ENCODE results near the gene MYO1D. TPM values are rescaled to one million over a fixed set of nuclear protein-coding genes. Genes with fewer than 3 reads are reported as not detected.
"Not testable (repeated sequence)": the region's sequence is repeated elsewhere in the genome, so short reads cannot be mapped to it uniquely, and the experiment has no call there.

Gene MYO1D
- total RNA-seq, 1 donor from 2014 or later: 28.3 TPM

DNA sequence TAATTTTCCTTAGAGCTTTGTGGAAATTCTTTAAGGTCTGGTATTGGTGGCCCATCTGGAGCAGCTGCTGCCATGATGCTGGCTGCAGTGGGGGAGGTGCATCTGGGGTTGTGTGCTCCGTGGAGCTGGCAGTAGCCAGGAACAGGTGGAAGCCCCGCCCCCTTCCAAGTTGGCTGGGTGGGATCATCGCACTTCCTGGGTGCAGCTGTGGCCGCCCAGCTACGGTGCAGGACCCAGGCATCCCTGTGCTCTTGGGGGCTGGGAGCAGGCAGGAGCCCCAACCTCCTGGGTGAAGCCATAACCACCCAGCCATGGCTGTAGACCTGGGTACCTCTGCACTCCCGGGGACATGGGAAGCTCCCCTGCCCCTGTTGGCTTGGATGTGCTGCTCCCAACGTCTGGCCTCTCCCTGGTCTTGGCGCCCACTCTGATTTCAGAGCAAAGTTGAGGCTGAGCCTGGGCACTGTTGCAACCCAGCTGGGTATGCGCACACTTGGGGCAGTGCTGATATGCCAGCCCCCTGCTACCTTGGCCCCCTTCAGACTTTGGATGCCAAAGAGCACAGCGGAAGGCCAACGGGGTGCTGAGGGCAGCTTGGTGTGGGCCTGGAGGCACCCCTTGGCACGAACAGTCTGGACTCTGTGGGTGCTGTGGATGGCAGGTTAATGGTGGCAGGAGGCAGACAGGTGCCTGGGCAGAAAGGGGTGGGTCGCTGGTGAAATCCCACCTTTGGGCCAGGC, 145.2 kb downstream of the MYO1D start:
- DNase-seq (ENCODE audit: low read depth): no peak

DNA sequence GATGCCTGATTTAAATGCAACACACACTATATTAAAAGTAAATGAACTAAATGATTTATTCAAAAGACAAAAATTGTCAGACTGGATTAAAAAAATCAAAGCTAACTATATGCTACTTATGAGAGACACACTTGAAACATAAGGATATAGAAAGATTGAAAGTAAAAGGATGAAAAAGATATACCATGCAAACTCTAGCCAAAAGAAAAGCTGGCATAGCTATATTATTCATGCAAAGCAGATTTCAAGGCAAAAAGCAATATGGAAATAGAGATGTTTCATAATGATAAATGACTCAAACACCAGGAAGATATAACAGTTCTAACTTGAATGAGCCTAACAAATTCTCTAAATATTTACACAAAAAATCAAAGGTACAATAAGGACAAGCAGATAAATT, 149.2 kb downstream of the MYO1D start:
- no peak for DNase-seq (ENCODE audit: low read depth)

DNA sequence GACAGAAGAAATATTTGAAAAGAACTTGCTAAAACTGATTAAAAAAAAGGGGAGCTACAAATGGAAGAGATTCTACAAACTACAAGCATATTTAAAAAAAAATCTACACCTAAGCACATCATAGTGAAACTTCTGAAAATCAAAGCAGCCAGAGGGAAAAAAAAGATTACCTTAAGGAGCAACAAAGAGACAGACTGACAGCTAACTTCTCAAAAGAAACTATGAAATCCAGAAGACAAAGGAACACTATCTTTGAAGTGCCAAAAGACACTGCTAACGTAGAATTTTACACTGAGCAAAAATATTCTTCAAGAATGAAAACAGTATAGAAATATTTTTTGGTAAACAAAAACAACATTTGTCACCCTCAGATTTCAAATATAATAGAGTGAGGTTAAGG, 151.2 kb downstream of the MYO1D start:
- no peak for DNase-seq (ENCODE audit: low read depth)

DNA sequence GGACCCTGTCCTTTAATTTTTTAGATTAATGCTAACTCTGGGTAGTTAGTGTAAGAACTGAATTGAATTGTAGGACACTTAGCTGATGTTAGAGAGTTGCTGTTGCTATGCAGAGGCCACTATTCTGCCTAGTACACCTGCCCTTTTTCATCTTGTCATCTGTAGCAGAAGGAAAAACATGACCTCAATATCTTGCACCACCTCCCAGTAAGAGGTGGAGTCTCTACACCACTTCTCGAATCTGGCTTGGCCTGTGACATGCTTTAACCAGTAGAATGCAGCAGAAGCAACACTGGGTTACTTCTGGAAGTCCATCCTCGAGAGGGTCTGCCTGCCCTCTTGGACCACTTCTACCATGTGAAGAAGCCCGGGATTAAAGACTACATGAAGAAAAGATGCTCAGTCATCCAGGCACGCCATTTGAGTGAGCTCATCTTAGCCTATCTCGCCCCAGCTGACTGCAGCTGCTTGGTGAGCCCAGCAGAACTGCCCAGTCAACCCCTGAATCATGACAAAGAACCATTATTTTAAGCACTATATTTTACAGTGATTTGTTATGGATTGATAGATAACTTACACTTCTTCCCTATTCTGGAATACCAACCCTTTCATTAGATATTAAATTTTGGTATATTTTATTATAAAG, 153.5 kb downstream of the MYO1D start:
- DNase-seq (ENCODE audit: low read depth): no peak

DNA sequence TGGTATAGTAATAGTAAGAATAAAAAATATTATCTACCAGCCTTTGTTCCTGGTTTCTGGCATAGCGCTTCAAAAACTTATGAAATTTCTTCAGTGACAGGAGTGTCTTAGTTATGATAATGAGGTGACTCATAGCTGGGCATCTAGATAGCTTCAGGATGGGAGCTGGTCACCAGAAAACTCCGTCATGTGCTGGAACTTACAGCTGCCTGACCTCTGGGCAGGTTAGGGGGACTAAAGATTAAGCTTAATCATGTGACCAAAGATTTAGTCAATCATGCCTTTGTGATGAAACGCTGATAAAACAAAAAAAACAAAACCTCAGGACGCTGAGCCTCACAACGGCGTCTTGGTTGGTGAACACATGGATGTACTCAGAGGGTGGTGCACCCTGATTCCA, 154.2 kb downstream of the MYO1D start:
- no peak for DNase-seq (ENCODE audit: low read depth)

DNA sequence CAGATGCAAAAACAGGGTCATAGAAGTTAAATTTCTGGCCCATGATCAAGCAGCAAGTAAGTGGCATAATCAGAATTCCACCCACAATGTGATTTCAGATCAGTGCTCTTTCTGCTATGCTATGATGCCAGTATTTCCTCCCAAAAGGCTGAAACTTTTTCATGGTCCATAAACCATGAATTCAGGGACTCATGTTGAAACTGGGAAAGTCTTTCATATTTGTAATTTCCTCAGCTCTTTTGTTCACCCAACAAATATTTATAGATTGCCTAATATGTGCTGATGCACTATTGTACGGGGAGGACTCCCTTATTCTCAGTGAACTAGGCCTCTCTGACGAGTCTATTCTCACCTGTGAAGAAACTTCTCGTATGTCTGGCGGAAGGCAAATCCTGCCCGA, 156.3 kb downstream of the MYO1D start:
- peak; percentile 83 for DNase-seq (ENCODE audit: low read depth)

DNA sequence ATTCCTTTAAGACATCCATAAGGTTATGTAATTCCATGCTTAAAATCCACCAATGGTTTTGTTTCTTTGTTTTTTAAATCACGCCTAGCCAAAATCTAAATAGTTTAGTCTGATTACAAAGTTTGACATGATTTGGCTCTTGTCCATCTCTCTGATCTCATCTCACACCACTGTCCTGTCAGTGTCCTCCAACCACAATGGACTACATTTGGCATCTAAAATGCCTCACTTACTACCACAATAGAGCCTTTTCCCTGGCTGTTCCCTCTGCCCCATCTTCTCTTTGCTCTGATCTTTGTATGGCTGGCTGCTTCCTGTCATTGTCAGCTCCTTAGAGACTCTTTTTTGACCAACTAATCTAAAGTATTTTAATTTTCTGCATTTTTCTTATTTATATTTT, 157.2 kb downstream of the MYO1D start:
- DNase-seq (ENCODE audit: low read depth): no peak

DNA sequence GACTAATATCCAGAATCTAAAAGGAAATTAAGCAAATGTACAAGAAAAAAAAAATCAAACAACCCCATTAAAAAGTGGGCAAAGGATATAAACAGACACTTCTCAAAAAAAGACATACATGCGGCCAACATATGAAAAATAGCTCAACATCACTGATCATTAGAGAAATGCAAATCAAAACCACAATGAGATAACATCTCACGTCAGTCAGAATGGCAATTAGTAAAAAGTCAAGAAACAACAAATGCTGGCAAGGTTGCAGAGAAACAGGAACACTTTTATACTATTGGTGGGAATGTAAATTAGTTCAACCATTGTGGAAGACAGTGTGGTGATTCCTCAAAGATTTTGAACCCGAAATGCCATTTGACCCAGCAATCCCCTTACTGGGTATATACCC, 162.0 kb downstream of the MYO1D start:
- not testable (repeated sequence) for DNase-seq (ENCODE audit: low read depth)

DNA sequence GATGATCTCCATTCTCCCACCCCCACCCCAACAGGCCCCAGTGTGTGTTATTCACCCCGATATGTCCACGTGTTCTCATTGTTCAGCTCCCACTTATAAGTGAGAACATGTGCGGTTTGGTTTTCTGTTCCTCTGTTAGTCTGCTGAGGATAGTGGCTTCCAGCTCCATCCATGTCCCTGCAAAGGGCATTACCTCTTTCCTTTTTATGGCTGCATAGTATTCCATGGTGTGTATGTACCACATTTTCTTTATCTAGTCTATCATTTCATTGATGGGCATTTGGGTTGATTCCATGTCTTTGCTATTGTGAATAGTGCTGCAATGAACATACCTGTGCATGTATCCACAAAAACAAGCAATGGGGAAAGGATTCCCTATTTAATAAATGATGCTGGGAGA, 162.7 kb downstream of the MYO1D start:
- DNase-seq (ENCODE audit: low read depth): not testable (repeated sequence)

DNA sequence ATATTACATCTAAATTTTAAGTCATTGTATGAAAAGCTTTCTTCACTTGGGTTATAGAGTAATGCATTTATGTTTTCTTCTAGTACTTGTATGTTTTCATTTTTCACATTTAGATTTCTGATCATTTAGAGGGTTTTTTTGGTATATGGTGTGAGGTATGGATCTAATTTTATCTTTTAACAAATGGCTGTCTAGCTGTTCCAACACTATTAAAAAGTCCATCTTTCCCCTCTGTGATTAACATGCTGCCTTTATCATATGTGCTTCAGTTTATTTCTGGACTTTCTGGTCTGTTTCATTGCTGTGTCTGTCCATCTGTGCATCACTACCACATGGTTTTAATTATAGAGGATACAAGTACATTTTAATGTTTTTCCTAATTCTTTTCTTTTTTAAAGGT, 163.8 kb downstream of the MYO1D start:
- DNase-seq (ENCODE audit: low read depth): no peak

DNA sequence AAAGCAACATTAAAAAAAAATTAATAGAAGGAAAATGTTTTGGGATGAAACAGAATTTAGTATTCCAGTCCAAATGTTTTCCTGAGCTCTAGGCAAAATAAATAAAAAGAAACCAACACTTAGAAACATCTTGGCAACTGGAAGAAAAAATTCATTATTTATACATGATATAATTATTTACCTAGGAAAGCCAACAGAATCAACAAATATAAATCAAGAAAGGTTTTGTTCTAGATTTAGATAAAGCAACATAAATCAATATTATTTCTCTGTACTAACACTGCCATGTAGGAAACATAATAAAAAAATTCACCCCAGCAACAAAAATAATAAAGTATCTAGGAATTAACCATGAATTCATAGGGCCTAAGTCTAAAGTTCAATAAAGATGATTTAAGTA, 167.4 kb downstream of the MYO1D start:
- no peak for DNase-seq (ENCODE audit: low read depth)

DNA sequence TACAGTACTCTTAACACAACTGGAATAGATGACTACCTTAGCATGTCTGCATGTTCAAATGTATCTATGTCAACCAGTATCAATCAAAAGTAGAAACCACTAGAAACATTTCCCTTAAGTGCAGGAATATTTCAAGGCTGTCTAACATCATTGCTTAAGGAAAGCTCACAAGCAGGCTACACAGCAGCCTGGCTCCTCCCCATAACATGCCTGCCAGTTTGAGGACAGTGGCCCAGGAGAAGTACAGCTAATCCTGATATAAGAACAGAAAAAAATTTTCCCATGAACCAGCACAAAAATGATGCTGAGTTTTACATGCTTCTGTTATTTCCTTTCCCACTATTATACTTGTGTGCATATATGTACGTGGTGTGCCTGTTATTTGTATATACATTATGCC, 175.1 kb downstream of the MYO1D start:
- no peak for DNase-seq (ENCODE audit: low read depth)

DNA sequence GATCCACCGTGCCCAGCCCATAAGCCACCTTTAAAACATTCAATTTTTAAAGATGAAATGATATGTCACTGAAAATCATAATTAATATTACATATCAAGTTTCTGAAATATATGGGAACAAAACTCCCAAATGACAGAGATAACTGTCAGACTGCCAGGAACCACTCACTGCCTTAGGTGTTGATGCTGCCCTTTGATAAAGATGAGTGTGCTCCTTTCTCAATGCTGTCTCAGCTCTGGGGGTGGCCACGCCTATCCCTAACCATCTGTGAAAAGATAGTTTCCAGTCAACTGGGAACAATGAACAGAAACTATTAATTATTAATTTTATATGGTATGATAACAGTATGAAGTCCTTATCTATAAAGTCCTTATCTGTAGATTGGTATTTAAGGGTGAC, 177.7 kb downstream of the MYO1D start:
- DNase-seq (ENCODE audit: low read depth): no peak

DNA sequence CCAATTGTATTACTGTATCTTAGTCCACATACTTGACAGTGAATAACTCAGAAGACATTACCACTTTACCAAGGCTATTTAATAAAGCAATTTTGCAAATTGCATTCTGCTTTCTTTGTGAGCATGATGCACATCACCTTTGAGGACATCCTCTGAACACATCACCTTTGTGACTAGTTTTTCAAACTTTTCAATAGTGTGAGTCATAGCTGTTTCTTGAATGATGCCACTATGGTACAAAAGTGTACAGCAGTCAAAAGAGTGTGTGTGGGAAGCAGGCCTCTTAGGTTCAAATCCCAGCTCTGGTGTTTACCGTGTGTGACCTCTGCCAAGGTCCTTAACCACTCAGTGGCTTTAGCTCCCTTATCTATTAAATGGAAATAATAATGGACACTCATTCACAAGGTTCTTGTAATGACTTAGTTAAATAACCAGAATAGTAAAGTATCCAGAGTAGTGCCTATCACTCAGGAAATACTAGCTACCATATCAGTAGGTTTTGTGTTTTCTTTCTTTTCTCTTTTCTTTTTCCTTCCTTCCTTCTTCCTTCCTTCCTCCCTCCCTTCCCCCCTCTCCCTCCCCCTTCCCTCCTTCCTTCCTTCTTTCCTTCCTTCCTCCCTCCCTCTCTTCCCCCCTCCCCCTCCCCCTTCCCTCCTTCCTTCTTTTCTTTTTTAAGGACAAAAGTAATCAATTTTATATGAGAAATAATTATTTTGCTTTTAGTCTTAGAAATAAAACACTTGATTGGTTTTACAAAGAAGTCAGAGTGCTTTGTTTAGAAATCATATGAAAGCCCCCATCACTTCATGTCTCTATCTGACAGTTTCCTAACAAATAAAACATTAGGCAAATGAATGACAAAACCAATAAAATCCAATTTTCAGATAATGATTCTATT, 178.9 kb downstream of the MYO1D start:
- peak; percentile 16 for DNase-seq (ENCODE audit: low read depth)

DNA sequence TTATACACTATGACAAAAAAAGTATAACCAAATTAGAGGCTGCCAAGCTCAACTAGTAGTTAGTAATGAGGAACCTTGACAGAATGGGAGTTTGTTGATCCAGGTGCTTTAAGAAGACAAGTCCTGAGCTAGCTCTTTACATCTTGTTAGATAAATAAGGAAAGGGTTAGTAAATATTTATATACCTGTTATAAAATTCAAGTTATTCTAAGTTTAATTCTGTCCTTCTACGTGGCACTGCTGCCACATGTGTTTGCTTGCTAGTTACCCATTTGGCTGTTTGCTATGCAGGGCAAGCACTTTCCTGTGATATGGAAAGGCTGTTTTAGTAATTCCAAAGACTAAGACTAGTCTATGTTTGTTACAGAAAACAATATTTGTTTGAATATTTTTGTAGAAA, 180.5 kb downstream of the MYO1D start:
- no peak for DNase-seq (ENCODE audit: low read depth)

DNA sequence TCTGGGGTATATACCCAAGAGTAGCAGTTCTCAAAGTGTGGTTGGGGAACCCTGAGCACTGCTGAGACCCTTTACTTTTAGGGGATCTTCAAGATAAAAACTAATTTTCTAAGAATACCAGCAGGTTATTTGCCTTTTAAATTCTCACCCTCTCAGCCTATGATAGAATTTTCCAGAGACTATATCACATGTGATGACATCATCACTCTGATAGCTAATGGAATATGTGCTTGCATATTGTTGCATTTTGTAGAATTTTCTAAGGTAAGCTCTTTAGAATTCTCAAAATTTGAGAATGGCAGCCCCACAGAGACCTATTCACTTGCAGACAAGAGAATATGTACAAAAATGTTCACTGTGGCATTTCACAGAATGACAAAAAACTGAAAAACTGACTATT, 181.1 kb downstream of the MYO1D start:
- DNase-seq (ENCODE audit: low read depth): no peak

DNA sequence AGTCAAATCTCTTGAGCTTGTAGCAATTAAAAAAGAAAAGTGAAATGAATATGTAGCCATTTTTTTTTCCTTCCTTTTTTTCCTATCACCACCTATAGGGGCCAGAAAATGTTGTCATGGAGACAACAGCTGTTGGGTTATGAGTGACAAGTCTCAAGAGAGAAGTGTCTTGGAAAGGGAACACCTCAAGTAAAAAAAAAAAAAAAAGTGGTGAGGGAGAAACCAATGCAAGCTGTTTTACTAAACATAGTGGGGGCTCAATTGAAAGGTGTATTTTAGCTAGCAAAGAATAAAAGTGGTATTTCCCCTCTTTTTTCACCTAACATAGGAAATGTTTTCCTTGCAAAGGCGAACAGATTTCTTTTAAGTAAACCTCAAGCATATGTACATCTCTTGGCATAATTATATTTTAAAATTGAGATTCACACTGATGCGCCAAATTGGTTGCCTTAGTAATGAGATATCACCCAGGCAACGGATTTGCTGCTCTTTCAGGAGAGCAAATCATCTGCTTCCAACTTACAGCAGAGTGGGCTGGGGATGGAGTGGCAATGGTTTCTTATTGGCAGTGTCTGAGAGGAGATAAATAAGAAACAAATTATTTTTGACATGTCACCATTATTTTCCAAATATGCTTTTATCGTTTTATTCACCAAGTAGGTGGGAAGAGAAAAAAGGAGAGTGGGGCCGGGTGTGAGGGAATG, 183.6 kb downstream of the MYO1D start:
- no peak for DNase-seq (ENCODE audit: low read depth)

DNA sequence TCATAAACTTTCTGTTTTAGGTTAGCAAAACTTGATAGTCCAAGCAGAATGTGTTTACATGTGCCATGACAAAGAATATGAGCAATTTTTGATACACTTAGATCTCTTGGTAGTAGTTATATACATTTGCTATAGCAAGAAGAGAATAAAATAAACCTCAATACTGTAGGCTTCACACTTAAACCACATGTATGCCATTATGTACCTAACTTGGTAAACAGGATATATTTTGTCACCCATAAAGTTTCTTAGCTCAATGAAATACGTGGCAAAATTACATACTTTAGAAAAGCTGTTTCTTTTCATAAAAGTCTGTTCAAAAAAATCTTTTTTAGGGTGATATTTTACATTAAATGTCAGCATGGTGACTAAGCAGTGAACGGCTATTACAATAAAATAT, 184.7 kb downstream of the MYO1D start:
- DNase-seq (ENCODE audit: low read depth): no peak

DNA sequence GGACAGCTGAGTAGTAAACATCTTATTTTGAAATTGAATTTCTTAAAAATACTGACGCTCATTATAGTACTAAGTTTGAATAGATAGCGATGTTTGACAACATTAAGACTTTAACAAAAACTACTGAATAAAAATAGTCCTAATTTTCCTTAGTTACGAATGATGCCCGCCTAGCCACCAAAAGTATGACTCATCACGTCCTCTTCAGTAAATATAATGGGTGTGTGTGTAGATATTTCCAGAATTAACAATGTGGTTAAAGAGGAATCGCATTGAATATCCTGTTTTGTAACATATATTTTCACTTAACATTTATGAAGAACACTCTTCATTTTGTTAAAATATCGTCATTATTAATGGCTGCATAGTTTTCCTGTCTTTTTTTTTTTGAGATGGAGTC, 187.6 kb downstream of the MYO1D start:
- DNase-seq (ENCODE audit: low read depth): no peak

DNA sequence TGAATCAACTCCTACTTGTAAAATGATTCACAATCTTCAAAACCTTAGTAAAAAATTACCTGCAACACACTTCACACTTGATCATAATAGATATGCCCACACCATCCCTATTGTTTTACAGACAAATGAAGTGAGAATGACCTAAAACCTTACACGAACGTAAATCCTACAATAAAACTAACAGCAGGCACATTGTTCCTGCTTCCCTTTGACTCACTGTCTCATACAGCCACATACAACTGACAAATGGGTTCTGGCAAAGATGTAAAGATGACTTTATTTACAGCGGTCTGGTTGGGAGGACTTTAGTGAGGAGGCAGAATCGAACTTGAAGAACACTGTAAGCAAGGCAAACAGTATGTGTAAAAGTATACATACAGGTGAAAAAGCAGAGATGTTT, 188.7 kb downstream of the MYO1D start:
- peak; percentile 5 for DNase-seq (ENCODE audit: low read depth)

DNA sequence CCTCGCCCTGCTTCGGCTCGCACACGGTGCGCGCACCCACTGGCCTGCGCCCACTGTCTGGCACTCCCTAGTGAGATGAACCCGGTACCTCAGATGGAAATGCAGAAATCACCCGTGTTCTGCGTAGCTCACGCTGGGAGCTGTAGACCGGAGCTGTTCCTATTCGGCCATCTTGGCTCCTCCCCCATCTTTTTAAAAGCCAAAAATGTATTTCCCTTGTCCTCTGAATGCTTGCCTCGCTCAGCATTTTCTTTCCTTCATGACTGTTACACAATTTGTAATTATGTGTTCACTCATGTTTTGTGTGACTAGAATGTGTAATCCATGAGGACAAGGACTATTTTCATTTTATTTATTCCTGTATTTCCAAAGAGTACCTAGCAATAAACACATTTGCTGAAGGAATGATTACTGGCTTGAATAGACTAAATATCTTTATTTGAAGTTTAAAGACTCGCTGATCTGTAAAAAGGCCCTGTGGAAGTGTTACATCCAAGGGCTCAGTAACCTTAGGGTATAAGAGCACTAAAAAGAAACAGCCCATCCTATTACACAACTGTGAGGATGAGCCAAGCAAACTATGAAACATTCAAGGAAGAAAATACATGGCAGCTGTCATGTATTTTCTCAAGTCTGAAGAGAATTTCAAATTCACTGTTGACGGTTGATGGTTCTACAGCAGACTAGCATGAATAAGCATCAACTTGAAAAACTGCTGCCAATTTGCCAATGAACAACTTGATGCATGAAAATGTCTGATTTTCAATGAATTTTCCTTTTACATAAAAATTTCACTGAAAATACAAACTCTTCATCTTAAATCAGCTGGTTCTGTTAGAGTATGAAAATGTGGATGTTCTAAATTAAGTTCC, 192.6 kb downstream of the MYO1D start:
- DNase-seq (ENCODE audit: low read depth): no peak

All from renal cortical epithelial cell (primary cell).